OCI-LY1 (cell line): ENCODE measurements around the gene EEFSEC.

Source experiments
- H2AFZ ChIP-seq: fragments of 200-600 bp; sonication (generic), shearing (Covaris generic); 2 replicates; pipeline ENCODE4 v1.6.0; 2014; ENCODE audit warnings: antibody characterized with exemption, mild to moderate bottlenecking, low read length
- H3F3A ChIP-seq: fragments of 200-600 bp; sonication (generic), shearing (Covaris generic); 2 replicates; pipeline ENCODE4 v1.6.0; 2014; ENCODE audit warnings: mild to moderate bottlenecking, antibody characterized with exemption, low read length, moderate library complexity; ENCODE audit not compliant: insufficient read depth
- H3K27ac ChIP-seq: fragments of 200-600 bp; sonication (generic); 2 replicates; pipeline ENCODE4 v1.5.1; 2014; ENCODE audit warnings: low read length, mixed run types, mild to moderate bottlenecking, low read depth; ENCODE audit not compliant: poor library complexity, severe bottlenecking
- H3K27me3 ChIP-seq: fragments of 200-600 bp; sonication (generic); 2 replicates; pipeline ENCODE4 v1.6.0; 2014; ENCODE audit warnings: antibody characterized with exemption, mild to moderate bottlenecking, low read length, moderate library complexity; ENCODE audit not compliant: insufficient read depth
- H3K36me3 ChIP-seq: fragments of 200-600 bp; sonication (generic); 2 replicates; pipeline ENCODE4 v1.6.1; 2014; ENCODE audit warnings: mild to moderate bottlenecking, antibody characterized with exemption, low read length, moderate library complexity, mixed read lengths; ENCODE audit not compliant: insufficient read depth
- H3K4me1 ChIP-seq: fragments of 200-600 bp; sonication (generic); 2 replicates; pipeline ENCODE4 v1.5.1; 2014; ENCODE audit warnings: mild to moderate bottlenecking, low read length, moderate library complexity; ENCODE audit not compliant: insufficient read depth, severe bottlenecking
- H3K4me2 ChIP-seq: fragments of 200-600 bp; sonication (generic), shearing (Covaris generic); 2 replicates; pipeline ENCODE4 v1.6.1; 2014; ENCODE audit warnings: low read length
- H3K4me3 ChIP-seq: fragments of 200-600 bp; sonication (generic); 2 replicates; pipeline ENCODE4 v1.5.1; 2014; ENCODE audit warnings: low read length, low read depth, mild to moderate bottlenecking, mixed read lengths; ENCODE audit not compliant: poor library complexity, severe bottlenecking
- H3K79me2 ChIP-seq: fragments of 200-600 bp; shearing (Covaris generic); 2 replicates; pipeline ENCODE4 v1.6.1; 2016; ENCODE audit warnings: mixed run types, low read length, mixed read lengths; ENCODE audit not compliant: insufficient read depth
- H3K9ac ChIP-seq: fragments of 200-600 bp; sonication (generic), shearing (Covaris generic); 2 replicates; pipeline ENCODE4 v1.6.1; 2014; ENCODE audit warnings: mild to moderate bottlenecking, low read length, mixed read lengths
- H3K9me2 ChIP-seq: fragments of 200-600 bp; sonication (generic), shearing (Covaris generic); 2 replicates; pipeline ENCODE4 v1.6.1; 2014; ENCODE audit warnings: low read depth, mild to moderate bottlenecking, low read length, mixed read lengths
- H3K9me3 ChIP-seq: fragments of 200-600 bp; shearing (Covaris generic); 2 replicates; pipeline ENCODE4 v1.6.1; 2014; ENCODE audit warnings: low read length, mixed read lengths
- H4K20me1 ChIP-seq: fragments of 200-600 bp; sonication (generic), shearing (Covaris generic); 2 replicates; pipeline ENCODE4 v1.6.0; 2016; ENCODE audit warnings: mild to moderate bottlenecking, low read length; ENCODE audit not compliant: insufficient read depth
- CTCF ChIP-seq: fragments of 200-600 bp; sonication (generic), shearing (Covaris generic); IDR thresholded peaks from 2 replicates; pipeline ENCODE4 v1.5.1; 2017; ENCODE audit warnings: mild to moderate bottlenecking, antibody characterized with exemption, low read length, moderate library complexity, mixed read lengths
- EZH2 ChIP-seq: fragments of 200-600 bp; sonication (generic), shearing (Covaris generic); IDR thresholded peaks from 2 replicates; pipeline ENCODE4 v1.8.0; 2017; ENCODE audit warnings: borderline replicate concordance, mixed run types, mild to moderate bottlenecking, antibody characterized with exemption, low read length, moderate library complexity, mixed read lengths

The EEFSEC gene

DNA sequence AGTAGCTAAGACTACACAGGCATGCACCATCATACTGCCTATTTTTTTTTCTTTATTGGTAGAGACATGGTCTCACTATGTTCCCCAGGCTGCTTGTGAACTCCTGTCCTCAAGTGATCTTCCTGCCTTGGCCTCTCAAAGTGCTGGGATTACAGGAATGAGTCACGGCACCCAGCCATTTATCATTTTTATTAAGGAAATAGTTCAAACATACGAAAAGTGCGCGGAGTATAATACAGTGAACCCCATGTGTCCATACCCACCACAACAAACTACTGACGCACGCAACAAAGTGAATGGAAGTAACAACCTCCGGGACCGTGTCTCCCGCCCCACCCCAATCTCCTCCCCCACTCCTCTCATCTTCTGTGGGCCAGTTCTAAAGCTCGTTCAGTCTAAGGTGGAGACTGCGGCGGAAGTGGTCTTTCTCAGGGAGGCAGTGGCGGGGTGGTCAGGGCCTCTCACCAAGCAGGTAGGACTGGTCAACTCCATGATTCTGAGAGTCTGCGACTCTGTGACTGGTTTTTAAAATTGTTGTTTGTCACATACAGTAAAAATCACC is 271.3 kb downstream of the EEFSEC start:
- Histone ChIP-seq H3K9ac (no peak overlapping the region), H3K4me1 (peaks cover 4% of the 10 kb centered on the region), H3K9me2 (no peaks in the 10 kb centered on the region), H3K9me3 (no peaks in the 10 kb centered on the region), H3K4me3 (no peak overlapping the region), H3K79me2 (no peaks in the 10 kb centered on the region), H3K36me3 (no peaks in the 10 kb centered on the region), H3K4me2 (no peak overlapping the region), H3F3A (no peaks in the 10 kb centered on the region), H4K20me1 (no peaks in the 10 kb centered on the region), H3K27me3 (0 out of 2 replicates have a peak, but pooled peaks cover 4% of the 10 kb centered on the region), H3K27ac (no peak overlapping the region), H2AFZ (no peak overlapping the region)
- TF ChIP-seq CTCF (no peak), EZH2 (no peak)

- H3K4me3 ChIP-seq = no peak overlapping the region
- no peaks in the 10 kb centered on the region for H3K79me2 ChIP-seq
- peaks cover 4% of the 10 kb centered on the region for H3K4me1 ChIP-seq
- H2AFZ ChIP-seq = no peak overlapping the region
- TF ChIP-seq EZH2 (no peak), CTCF (no peak)
- H3K27me3 ChIP-seq = 0 out of 2 replicates have a peak, but pooled peaks cover 4% of the 10 kb centered on the region
- H3K4me2 ChIP-seq = no peak overlapping the region
- no peaks in the 10 kb centered on the region for H3K9me2 ChIP-seq
- H3F3A ChIP-seq = no peaks in the 10 kb centered on the region
- no peak overlapping the region for H3K27ac ChIP-seq
- H3K36me3 ChIP-seq = no peaks in the 10 kb centered on the region
- no peaks in the 10 kb centered on the region for H3K9me3 ChIP-seq
- H3K9ac ChIP-seq = no peak overlapping the region
- H4K20me1 ChIP-seq = no peaks in the 10 kb centered on the region
These were observed 272.0 kb downstream of the EEFSEC start for GRCh38 chr3:128425142-128425845.

- H2AFZ ChIP-seq = no peak overlapping the region
- 0 out of 2 replicates have a peak, but pooled peaks cover 4% of the 10 kb centered on the region for H3K27me3 ChIP-seq
- H4K20me1 ChIP-seq = no peaks in the 10 kb centered on the region
- no peaks in the 10 kb centered on the region for H3F3A ChIP-seq
- H3K36me3 ChIP-seq = no peaks in the 10 kb centered on the region
- H3K9ac ChIP-seq = no peak overlapping the region
- H3K79me2 ChIP-seq = no peaks in the 10 kb centered on the region
- H3K4me2 ChIP-seq = no peak overlapping the region
- no peaks in the 10 kb centered on the region for H3K9me2 ChIP-seq
- H3K4me3 ChIP-seq = no peak overlapping the region
- no peak for TF ChIP-seq CTCF
- no peak for TF ChIP-seq EZH2
- H3K4me1 ChIP-seq = peaks cover 4% of the 10 kb centered on the region
- no peaks in the 10 kb centered on the region for H3K9me3 ChIP-seq
- H3K27ac ChIP-seq = no peak overlapping the region
These were observed 272.5 kb downstream of the EEFSEC start for GRCh38 chr3:128425846-128426127.
